GM12892 (cell line): ENCODE data around the gene TEX30.
"Not testable (repeated sequence)": the region's sequence is repeated elsewhere in the genome, so short reads cannot be mapped to it uniquely, and the experiment has no call there.

Source experiments
- DNase-seq: peaks from one replicate; pipeline ENCODE4 v3.0.0; 2011; ENCODE audit not compliant: insufficient read length
- FAIRE-seq: peaks from 2 replicates; lab custom pipeline; 2011; peaks lifted over from hg19 to GRCh38; lab: Jason Lieb, UNC
- POLR2A ChIP-seq: IDR thresholded peaks from 2 replicates; pipeline ENCODE4 v1.6.1; 2011; ENCODE audit warnings: low read depth, low read length, control low read depth
- POLR2AphosphoS5 ChIP-seq: IDR thresholded peaks from 2 replicates; pipeline ENCODE4 v1.6.1; 2011; ENCODE audit warnings: low read depth, low read length, control low read depth
- TAF1 ChIP-seq: IDR thresholded peaks from 2 replicates; pipeline ENCODE4 v1.6.1; 2011; ENCODE audit warnings: low read depth, mild to moderate bottlenecking, control low read depth, low read length, borderline replicate concordance

Gene TEX30

GRCh38 chr13:102800145-102801041 is 26.8 kb upstream of the TEX30 start:
- FAIRE-seq (peak; percentile 5), DNase-seq (peak; percentile 83)
- TF ChIP-seq POLR2AphosphoS5 (no peak), POLR2A (peak; percentile 70; the same call in 1 of the 2 replicates), TAF1 (0 out of 2 replicates have a peak, but pooled peaks have one; percentile 25)

- FAIRE-seq (no peak), DNase-seq (peak; percentile 23)
- TF ChIP-seq POLR2A (no peak), POLR2AphosphoS5 (no peak), TAF1 (no peak)
Observed at GRCh38 chr13:102799426-102800144, 26.0 kb upstream of the TEX30 start.

DNA sequence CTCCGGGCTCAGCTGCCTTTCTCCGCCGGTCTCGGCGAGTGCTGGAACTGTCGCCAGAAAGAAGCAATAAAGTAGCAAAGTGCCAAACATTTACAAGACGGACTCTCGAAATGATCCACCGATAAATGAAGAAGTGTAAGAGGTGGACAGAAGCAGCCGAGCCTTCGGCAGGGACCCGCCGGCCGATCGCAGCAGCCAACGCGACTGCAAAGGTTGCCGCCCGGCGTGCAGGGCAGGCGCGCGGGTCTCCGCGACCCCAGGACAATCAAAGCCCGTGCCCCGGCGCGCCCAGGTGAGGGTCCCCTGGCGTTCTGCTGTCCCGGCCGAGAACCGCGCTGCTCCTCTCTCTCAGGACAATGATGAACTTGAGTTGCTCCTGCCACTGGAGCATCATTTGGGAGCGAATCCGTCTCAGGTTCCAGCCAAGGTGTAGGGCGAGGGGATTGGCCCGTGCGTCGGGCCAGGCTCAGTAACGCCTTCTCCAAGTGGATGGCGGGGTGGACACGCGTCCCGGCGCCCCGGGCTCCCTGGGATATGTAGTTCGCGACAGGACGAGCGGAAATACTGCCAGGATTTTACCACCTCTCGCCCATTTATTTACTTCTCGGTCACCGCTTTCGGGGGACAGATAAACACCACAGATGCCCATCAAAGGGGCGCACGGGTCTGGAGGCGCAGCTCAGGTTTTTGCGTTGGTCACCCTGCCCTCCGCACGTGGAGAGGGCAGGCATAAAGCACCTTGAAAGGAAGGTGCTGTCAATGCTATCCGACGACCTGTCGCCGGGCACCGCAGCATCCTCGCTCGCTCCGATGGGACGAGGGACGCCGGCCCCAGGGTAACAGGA is 25.2 kb upstream of the TEX30 start, which contains the start of the genes BIVM and POGLUT2:
BIVM (plus strand) TSS at position 539 of the 845 bp plus-strand sequence. CDS start 8,149 bp downstream, outside the sequence.
POGLUT2 (minus strand) TSS at position 396 of the 845 bp plus-strand sequence; CDS start at position 90, 306 bp downstream.
- TF ChIP-seq POLR2AphosphoS5 (peak; percentile 49; the same call in 1 of the 2 replicates), POLR2A (peak; percentile 53; the same call in 1 of the 2 replicates), TAF1 (no peak)
- DNase-seq, result peak; percentile 85
- peak; percentile 99 for FAIRE-seq

- TF ChIP-seq POLR2AphosphoS5, result no peak
- TF ChIP-seq POLR2A, result no peak
- no peak for TF ChIP-seq TAF1
- DNase-seq (no peak), FAIRE-seq (no peak)
Observed at GRCh38 chr13:102793611-102794355, 20.2 kb upstream of the TEX30 start.

GRCh38 chr13:102792396-102792795 is 18.8 kb upstream of the TEX30 start:
- DNase-seq (no peak), FAIRE-seq (no peak)
- TF ChIP-seq POLR2AphosphoS5 (no peak), TAF1 (no peak), POLR2A (no peak)

DNA sequence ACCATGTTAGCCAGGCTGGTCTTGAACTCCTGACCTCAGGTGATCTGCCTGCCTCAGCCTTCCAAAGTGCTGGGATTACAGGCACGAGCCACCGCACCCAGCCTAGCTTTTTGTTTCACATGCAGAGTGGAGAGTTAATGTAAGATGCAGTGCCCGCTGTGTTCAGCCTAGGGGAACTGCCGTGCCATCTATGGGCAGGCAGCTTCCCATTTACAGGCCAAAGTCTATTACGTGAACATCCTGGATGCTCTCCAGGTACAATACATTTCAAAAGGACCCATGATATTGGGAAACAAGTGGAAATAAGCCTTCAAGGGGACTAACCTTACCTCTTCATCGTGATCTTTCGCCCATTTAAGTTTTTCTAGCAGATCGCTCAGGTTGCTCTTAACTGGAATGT is 15.1 kb upstream of the TEX30 start:
- no peak for TF ChIP-seq TAF1
- TF ChIP-seq POLR2AphosphoS5, result no peak
- TF ChIP-seq POLR2A, result no peak
- FAIRE-seq (no peak), DNase-seq (no peak)

- DNase-seq (no peak), FAIRE-seq (no peak)
- TF ChIP-seq POLR2A, result no peak
- no peak for TF ChIP-seq TAF1
- TF ChIP-seq POLR2AphosphoS5, result no peak
Observed at GRCh38 chr13:102784483-102784882, 10.9 kb upstream of the TEX30 start.

DNA sequence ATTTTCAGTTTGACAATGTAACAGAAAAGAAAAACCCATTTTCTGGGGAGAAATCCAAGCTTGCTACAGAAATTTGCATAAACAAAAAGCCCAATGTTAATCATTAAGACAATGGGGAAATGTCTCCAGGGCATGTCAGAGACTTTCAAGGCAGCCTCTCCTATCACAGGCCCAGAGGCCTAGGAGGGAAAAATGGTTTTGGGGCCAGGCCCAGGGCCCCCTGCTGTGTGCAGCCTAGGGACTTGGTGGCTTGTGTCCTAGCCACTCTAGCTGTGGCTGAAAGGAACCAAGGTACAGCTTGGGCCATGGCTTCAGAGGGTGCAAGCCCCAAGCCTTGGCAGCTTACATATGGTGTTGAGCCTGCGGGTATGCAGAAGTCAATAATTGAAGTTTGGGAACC is 8.0 kb upstream of the TEX30 start:
- TF ChIP-seq POLR2AphosphoS5, result no peak
- TF ChIP-seq POLR2A, result no peak
- TF ChIP-seq TAF1, result no peak
- DNase-seq (no peak), FAIRE-seq (no peak)

- FAIRE-seq, DNase-seq: not testable (repeated sequence)
Observed at GRCh38 chr13:102780656-102781055, 7.1 kb upstream of the TEX30 start.
